Measurements from ENCODE around the gene HSD17B4.
"Not testable (repeated sequence)": the region's sequence is repeated elsewhere in the genome, so short reads cannot be mapped to it uniquely, and the experiment has no call there.

HSD17B4 gene

DNA sequence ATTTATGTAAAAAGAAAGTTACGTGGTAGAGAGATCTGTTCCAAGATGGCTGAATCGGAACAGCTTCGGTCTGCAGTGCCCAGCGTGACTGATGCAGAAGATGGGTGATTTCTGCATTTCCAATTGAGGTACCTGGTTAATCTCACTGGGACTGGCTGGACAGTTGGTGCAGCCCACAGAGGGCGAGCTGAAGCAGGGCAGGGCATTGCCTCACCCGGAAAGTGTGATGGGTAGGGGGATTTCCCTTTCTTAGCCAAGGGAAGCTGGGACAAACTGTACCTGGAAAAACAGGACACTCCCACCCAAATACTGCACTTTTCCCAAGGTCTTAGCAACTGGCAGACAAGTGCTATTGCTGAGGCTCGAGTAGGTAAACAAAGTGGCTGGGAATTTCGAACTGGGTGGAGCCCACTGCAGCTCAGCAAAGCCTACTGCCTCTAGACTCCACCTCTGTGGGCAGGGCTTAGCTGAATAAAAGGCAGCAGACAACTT lies 13.1 kb upstream of the HSD17B4 start:
- no peak overlapping the region for H3K4me3 ChIP-seq (ENCODE audit: low read depth, low read length)
- in situ Hi-C loops (cut with HindIII; ENCODE audit: low sequenced_read_pairs), result no loop called here
- TF ChIP-seq, protein P1, sequence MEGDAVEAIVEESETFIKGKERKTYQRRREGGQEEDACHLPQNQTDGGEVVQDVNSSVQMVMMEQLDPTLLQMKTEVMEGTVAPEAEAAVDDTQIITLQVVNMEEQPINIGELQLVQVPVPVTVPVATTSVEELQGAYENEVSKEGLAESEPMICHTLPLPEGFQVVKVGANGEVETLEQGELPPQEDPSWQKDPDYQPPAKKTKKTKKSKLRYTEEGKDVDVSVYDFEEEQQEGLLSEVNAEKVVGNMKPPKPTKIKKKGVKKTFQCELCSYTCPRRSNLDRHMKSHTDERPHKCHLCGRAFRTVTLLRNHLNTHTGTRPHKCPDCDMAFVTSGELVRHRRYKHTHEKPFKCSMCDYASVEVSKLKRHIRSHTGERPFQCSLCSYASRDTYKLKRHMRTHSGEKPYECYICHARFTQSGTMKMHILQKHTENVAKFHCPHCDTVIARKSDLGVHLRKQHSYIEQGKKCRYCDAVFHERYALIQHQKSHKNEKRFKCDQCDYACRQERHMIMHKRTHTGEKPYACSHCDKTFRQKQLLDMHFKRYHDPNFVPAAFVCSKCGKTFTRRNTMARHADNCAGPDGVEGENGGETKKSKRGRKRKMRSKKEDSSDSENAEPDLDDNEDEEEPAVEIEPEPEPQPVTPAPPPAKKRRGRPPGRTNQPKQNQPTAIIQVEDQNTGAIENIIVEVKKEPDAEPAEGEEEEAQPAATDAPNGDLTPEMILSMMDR (IDR thresholded peaks at IDR 0.05; ENCODE audit: low read depth, low read length), result no peak
- DNase-seq (ENCODE audit: low read depth, low spot score), result no peak

DNA sequence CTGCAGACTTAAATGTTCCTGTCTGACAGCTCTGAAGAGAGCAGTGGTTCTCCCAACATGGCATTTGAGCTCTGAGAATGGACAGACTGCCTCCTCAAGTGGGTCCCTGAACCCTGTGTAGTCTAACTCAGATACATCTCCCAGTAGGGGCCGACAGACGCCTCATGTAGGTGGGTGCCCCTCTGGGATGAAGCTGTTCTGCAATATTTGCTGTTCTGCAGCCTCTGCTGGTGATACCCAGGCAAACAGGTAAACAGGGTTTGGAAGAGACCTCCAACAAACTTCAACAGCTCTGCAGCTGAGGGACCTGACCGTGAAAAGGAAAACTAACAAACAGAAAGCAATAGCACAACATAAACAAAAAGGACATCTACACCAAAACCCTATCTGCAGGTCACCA lies 12.7 kb upstream of the HSD17B4 start:
- H3K4me3 ChIP-seq (ENCODE audit: low read depth, low read length); in situ Hi-C loops (cut with HindIII; ENCODE audit: low sequenced_read_pairs); DNase-seq (ENCODE audit: low read depth, low spot score): not testable (repeated sequence)

DNA sequence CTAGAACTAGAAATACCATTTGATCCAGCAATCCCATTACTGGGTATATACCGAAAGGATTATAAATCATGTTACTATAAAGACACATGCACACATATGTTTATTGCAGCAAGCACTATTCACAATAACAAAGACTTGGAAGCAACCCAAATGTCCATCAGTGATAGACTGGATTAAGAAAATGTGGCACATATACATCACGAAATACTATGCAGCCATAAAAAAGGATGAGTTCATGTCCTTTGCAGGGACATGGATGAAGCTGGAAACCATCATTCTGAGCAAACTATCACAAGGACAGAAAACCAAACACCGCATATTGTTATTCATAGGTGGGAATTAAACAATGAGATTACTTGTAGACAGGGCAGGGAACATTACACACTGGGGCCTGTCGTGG lies 7.7 kb upstream of the HSD17B4 start:
- in situ Hi-C loops (cut with HindIII; ENCODE audit: low sequenced_read_pairs); DNase-seq (ENCODE audit: low read depth, low spot score); H3K4me3 ChIP-seq (ENCODE audit: low read depth, low read length): not testable (repeated sequence)

DNA sequence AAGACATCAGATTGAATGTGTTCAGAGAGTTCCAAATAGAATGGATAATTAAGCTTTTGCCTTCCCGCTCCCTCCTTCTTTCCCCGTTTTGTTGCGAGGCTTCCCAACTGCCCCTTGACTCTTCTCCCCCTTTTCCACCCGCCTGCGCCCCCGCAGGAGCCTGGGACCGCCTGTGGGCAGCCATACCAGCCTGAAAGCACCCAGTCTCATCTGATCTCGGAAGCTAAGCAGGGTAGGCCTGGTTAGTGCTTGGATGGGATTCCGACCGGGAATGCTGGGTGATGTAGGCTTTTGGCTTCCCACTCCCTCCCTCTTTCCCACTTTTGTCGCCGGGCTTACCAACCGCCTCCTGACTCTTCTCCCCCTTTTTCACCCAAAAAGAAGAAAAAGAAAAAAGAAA lies 6.8 kb upstream of the HSD17B4 start:
- no peak for DNase-seq (ENCODE audit: low read depth, low spot score)
- TF ChIP-seq, protein P1 (IDR thresholded peaks at IDR 0.05; ENCODE audit: low read depth, low read length), result no peak
- H3K4me3 ChIP-seq (ENCODE audit: low read depth, low read length), result no peak overlapping the region
- in situ Hi-C loops (cut with HindIII; ENCODE audit: low sequenced_read_pairs), result no loop called here

DNA sequence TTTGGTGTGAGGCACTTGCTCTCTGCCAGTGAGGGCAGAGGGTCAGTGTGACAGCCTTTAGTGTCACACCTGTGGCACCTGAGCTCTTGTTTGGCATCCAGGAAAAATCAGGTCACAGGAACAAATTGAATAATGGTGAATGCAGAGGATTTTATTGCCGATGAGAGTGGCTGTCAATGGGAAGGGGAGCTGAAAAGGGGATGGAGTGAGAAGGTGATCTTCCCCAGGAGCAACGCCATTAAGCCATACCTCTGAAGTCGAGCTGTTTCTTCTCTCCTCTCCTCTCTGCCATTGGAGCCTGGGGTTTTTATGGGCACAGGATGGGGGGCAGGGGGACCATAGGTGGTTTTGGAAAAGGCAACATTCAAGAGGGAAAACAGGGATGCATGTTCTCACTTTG lies 2.4 kb upstream of the HSD17B4 start:
- TF ChIP-seq, protein P1 (IDR thresholded peaks at IDR 0.05; ENCODE audit: low read depth, low read length), result no peak
- DNase-seq (ENCODE audit: low read depth, low spot score), result no peak
- in situ Hi-C loops (cut with HindIII; ENCODE audit: low sequenced_read_pairs), result no loop called here
- no peak overlapping the region for H3K4me3 ChIP-seq (ENCODE audit: low read depth, low read length)

DNA sequence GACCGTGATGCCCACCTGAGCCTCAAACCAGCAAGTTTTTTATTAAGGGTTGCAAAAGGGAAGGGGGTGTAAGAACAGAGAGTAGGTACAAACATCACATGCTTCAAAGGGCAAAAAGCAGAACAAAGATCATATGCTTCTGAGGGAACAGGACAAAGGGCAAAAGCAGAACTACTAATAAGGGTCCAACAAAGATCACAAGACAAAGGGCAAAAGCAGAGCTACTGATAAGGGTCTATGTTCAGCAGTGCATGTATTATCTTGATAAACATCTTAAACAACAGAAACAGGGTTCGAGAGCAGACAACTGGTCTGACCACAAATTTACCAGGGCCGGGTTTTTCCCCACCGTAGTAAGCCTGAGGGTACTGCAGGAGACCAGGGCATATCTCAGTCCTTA lies 1.7 kb upstream of the HSD17B4 start:
- DNase-seq (ENCODE audit: low read depth, low spot score); H3K4me3 ChIP-seq (ENCODE audit: low read depth, low read length); in situ Hi-C loops (cut with HindIII; ENCODE audit: low sequenced_read_pairs): not testable (repeated sequence)

DNA sequence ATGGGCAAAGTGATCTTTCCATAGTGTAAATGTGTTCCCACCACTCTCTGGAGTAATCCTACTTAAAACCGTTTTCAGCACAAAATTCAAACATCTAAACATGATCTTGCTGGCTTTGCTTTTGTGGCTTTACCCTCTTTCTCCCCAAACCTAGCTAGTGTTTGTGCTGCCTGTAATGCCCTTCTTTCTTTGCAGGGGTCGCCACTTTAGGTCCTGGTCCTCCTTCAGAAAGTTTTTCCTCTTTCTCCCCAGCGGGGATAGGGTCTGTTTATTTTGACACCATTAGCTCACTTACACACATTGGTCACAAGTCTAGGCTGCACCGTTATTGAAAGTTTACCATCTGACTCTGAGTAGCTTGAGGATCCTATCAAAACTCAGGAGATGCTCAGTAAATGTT lies 736 bp upstream of the HSD17B4 start:
- no peak overlapping the region for H3K4me3 ChIP-seq (ENCODE audit: low read depth, low read length)
- no peak for DNase-seq (ENCODE audit: low read depth, low spot score)
- TF ChIP-seq, protein P1 (IDR thresholded peaks at IDR 0.05; ENCODE audit: low read depth, low read length), result no peak
- in situ Hi-C loops (cut with HindIII; ENCODE audit: low sequenced_read_pairs), result no loop called here

DNA sequence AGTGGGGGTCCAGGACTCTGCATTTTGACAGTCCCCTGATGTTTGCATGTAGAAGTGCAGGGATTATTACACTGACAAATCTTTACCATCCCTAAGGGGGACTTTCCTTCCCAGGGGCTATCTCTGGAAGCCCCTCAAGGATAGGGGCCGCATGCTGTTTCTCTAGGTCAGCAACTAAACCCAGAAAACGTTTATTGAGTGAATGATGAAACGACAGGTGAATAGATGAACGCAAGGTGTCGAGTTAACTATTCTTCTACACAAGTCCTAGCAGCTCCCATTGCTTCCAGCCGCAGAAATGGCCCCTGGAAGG lies 281 bp upstream of the HSD17B4 start:
- TF ChIP-seq, protein P1 (IDR thresholded peaks at IDR 0.05; ENCODE audit: low read depth, low read length), result no peak
- in situ Hi-C loops (cut with HindIII; ENCODE audit: low sequenced_read_pairs), result no loop called here

More for the DNA sequence above, 281 bp upstream of the HSD17B4 start:
- H3K4me3 ChIP-seq (ENCODE audit: low read depth, low read length), result peak overlapping the region; percentile 70
- DNase-seq (ENCODE audit: low read depth, low spot score), result no peak
